Measurements from ENCODE around the gene SPEN.
"Not testable (repeated sequence)": the region's sequence is repeated elsewhere in the genome, so short reads cannot be mapped to it uniquely, and the experiment has no call there.

The SPEN gene

DNA sequence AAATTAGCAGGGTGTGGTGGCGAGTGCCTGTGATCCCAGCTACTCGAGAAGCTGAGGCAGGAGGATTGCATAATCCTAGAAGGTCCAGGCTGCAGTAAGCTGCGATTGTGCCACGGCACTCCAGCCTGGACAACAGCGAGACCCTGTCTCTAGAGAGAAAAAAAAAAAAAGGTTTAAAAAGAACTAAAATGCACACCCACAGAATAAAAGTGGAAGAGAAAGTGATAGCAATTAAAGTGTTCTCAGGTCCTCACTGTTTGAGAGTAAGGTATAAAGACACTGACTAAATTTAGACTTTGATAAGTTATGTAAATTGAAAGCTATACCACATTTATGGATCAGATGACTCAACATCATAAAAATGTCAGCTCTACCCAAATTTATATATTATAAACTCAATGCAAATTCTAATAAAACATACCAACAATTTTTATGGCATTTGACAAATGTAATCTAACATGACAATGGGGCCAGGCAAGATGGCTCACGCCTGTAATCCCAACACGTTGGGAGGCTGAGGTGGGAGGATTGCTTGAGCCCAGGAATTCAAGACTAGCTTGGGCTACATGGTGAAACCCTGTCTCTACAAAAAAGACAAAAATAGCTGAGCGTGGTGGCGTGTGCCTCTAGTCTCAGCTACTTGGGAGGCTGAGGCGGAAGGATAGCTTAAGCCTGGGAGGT, 116.6 kb downstream of the SPEN start:
- peak; percentile 65 for DNase-seq

DNA sequence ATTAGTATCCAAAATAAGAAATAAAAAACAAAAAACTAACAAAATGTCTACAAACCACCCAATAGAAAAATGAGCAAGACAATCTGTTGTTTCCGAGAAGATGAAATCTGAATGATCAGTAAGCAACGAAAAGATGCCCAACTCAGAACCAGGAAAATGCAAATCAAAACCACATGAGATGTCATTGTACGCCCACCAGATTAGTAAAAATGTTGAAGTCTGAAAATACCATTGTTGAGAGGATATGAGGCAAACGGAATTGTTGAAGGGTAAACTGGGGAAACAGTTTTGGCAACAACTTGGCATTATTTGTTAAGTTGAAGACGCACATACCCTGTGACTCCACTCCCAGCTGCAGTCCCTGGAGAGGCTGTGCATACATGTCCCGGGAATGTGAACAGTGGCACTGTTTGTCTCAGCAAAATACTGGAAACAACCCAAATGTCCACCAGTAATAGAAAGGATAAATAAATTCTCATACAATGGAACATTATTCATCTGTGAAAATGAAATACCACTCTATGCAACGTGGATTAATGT, 117.8 kb downstream of the SPEN start:
- no peak for DNase-seq

DNA sequence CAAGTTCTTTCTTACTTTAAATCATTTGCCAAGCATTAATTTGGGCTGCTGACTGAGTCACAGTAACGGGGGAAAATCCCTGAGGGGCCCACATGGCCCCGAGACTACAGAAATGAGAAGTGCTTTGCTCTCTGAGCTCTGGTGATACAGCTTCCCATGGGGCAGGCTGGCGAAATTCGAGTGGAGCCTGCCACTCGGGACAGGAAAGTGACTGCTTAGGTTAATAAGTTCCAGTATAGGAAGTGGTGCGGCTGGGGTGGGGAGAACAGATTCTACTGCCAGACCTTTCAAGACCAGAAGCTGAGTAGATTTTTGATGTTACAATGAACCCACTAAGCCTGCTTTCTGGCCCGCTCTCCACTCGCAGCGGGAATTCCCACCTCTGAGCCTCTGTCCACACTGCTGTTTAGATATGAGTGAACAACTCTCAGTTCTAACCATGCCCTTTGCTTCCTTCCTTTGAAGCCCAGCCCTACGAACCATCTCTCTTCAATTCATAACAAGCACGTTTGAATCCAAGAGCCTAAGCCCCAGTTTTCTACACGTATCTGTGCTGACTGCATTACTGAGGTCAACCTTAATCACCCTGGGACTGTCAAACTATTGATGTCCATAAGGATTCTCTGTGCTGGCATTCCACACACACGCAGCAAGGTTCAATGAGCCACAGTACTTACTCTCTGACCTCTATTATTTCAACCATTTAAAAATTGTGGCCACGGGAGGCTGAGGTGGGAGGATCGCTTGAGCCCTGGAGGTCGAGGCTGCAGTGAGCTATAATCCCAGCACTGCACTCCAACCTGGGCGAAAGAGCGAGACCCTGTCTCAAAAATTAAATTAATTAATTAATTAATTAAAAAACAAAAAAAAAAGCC, 118.8 kb downstream of the SPEN start:
- peak; percentile 87 for DNase-seq

- DNase-seq: no peak
Measured at GRCh38 chr1:15966956-15967344, 119.4 kb downstream of the SPEN start.

- no peak for DNase-seq
Measured at GRCh38 chr1:15968172-15968571, 120.7 kb downstream of the SPEN start.

- DNase-seq: no peak
Measured at GRCh38 chr1:15969321-15969880, 121.9 kb downstream of the SPEN start.

GRCh38 chr1:15970911-15971310, 123.4 kb downstream of the SPEN start:
- DNase-seq: no peak

GRCh38 chr1:15972409-15972808, 124.9 kb downstream of the SPEN start:
- no peak for DNase-seq

DNA sequence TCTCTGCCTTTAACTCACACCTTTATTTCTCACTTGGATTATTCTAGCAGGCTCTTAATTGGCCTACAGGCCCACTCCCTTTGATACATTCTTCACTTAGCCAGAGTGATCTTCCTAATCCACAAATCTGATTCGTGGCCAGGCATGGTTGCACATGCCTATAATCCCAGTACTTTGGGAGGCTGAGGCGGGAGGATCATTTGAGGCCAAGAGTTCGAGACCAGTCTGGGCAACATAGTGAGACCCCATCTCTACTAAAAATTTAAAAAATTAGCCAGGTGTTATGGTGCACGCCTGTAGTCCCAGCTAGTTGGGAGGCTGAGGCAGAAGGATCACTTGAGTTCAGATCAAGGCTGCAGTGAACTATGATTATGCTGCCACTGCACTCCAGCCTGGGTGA, 126.3 kb downstream of the SPEN start:
- no peak for DNase-seq

DNA sequence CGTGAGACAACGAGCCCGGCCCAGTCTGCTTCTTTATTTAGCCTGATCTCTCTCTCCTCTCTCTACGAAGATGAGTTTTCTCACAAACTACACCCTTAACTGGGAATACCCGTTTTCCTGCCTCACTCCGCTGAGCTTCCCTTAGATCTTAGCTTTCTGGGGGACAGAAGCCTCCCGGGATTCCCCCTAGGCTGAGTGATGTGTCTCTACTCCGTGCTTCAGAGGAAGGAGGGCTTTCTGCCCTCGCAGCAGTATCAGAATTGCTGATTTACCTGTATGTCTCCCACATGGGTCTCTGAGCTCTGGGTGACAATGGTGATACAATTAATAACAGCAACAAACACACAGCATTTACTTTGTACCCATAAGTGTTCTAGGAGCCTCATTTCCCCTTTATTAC, 127.3 kb downstream of the SPEN start:
- no peak for DNase-seq

DNA sequence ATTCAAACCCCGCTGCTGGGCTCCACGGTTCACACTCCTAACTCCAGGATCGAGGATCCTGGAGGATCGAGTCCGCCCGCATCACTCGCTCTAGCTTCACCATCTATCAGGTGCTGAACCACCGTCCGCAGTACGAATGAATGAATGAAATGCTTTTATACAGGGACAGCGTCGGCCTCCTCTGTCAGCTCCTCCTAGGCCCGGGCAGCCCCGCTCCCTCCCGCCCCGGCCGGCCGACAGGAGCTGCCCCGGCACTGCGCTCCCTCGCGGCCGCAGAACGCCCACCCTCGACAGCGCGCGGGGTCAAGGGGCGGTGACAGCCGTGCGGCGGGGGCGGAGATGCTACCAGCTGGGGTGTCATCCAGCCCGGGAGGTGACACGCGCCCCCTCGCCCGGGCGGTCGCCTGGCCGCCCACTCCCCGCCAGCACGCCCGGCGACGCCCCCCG, 127.9 kb downstream of the SPEN start:
- peak; percentile 90 for DNase-seq

GRCh38 chr1:15975805-15976680, 128.5 kb downstream of the SPEN start, which contains the start of gene ZBTB17:
Gene ZBTB17 (minus strand): TSS chr1:15976101. CDS start chr1:15948495, 27,606 bp downstream.
- peak; percentile 99 for DNase-seq

GRCh38 chr1:15977947-15978346, 130.4 kb downstream of the SPEN start:
- DNase-seq: not testable (repeated sequence)

- no peak for DNase-seq
Measured at GRCh38 chr1:15981679-15982078, 134.2 kb downstream of the SPEN start.

GRCh38 chr1:15983275-15983674, 135.8 kb downstream of the SPEN start:
- no peak for DNase-seq

- no peak for DNase-seq
Measured at GRCh38 chr1:15985611-15986297, 138.2 kb downstream of the SPEN start.

DNA sequence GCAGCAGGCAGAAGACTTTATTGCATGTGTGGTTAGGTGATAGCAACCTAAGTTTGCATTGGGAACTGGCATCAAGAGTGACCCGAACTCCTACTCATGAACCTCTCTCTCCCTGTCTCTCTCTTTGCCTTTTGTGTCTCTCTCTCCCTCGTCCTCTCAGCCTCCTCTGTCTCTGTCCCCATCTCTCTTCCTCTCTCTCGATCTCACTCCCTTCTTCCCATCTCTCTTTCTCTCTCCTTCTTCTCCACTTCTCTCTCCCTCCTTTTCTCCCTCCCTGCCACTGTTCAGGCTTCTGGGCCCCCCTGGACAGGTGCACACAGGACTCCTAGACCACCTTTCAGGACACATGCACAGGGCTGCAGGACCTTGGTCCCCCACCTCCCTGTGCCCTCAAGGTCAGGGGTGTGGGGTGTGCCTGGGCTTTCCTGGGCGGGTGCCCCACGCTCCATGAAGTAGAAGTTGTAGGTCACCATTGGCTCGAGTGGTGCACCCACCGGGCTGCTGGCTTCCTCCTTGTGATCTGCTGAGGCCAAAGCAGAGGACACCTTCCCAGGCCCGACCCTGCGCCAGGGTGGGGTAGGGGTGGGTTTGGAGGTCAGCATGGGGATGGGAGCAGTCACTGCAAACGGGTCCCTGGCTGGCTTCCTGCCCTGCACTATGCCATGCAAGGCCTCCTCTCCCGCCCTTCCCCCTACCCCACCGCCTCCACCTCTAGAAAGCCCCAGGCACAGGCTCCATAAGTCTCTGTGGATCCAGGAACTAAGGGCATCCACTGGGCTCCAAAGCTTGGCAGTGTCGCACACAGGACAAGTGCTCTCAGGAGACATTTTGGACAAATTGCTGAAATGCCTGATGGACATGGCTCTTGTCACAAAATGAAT, 141.6 kb downstream of the SPEN start:
- DNase-seq: no peak

- no peak for DNase-seq
Measured at GRCh38 chr1:15989776-15990175, 142.3 kb downstream of the SPEN start.
